K562 (cell line): Measurements from ENCODE around the gene UAP1. TPM values are rescaled to one million over a fixed set of nuclear protein-coding genes. Genes with fewer than 3 reads are reported as not detected.

Experiments
- CBX2 ChIP-seq: fragments of 200-600 bp; sonication (generic); IDR thresholded peaks from one replicate; pipeline ENCODE4 v1.6.1; 2012; ENCODE audit warnings: mild to moderate bottlenecking, low read length, inconsistent platforms; ENCODE audit not compliant: insufficient read depth, poor library complexity, severe bottlenecking
- CTBP1 ChIP-seq: fragments of 450-650 bp; IDR thresholded peaks from 2 replicates; pipeline ENCODE4 v1.6.1; 2016; ENCODE audit warnings: borderline replicate concordance
- DIDO1 ChIP-seq: fragments of 450-650 bp; IDR thresholded peaks from 2 replicates; pipeline ENCODE4 v1.6.1; 2016; ENCODE audit warnings: low read depth, missing biosample characterization, missing genetic modification characterization
- ESRRA ChIP-seq: fragments of 450-650 bp; IDR thresholded peaks from 2 replicates; pipeline ENCODE4 v1.6.1; 2014; ENCODE audit warnings: low read depth, mild to moderate bottlenecking, moderate library complexity, borderline replicate concordance
- HDAC8 ChIP-seq: fragments of 450-650 bp; IDR thresholded peaks from 2 replicates; pipeline ENCODE4 v1.6.1; 2016; ENCODE audit warnings: mild to moderate bottlenecking, missing genetic modification characterization, moderate library complexity, missing compliant biosample characterization
- KDM5B ChIP-seq: fragments of 200-600 bp; sonication (generic); IDR thresholded peaks from 2 replicates; pipeline ENCODE4 v1.6.1; 2012; ENCODE audit warnings: low read depth, mild to moderate bottlenecking, moderate library complexity, low read length, control low read depth, inconsistent platforms; ENCODE audit not compliant: insufficient replicate concordance
- MYC ChIP-seq, 2 experiments: fragments of 250-450 bp in 1 of 2; sonication (Bioruptor Pico) in 1 of 2; IDR thresholded peaks; 2 replicates each; pipeline versions ENCODE4 v1.5.1 to v1.6.1; 2012 to 2021; ENCODE audit warnings: low read depth in 2 of 2, borderline replicate concordance in 1 of 2, improper control_type of control experiment in 1 of 2, low read length in 1 of 2, mild to moderate bottlenecking in 1 of 2, moderate library complexity in 1 of 2
- MYNN ChIP-seq, 2 experiments: sonication (generic); formaldehyde crosslinking in 1 of 2; IDR thresholded peaks; 2 replicates each; pipeline versions ENCODE4 v1.5.0 to v1.6.1; 2016 to 2020; ENCODE audit warnings: antibody characterized with exemption in 1 of 2, missing genetic modification reagents in 1 of 2
- NR3C1 ChIP-seq: sonication (generic); formaldehyde crosslinking; IDR thresholded peaks from 2 replicates; pipeline ENCODE4 v1.8.1; 2022; ENCODE audit warnings: missing genetic modification reagents
- TAF7 ChIP-seq: fragments of 450-650 bp; IDR thresholded peaks from 2 replicates; pipeline ENCODE4 v1.6.1; 2016; ENCODE audit warnings: missing genetic modification characterization, missing compliant biosample characterization
- polyA plus RNA-seq, 8 experiments: library from polyadenylated mRNA; depleted of rRNA in 4 of 8; stranded (reverse) in 5 of 8; unstranded in 3 of 8; fragments of >200 nt; fragmentation: Nextera tagmentation in 2 of 8; fragmentation: Illumina TruSeq in 1 of 8; extraction: Ambion mirVana in 2 of 8; extraction: Trizol in 1 of 8; gene quantifications; 2 replicates each; pipeline versions ENCODE4 v1.2.1 to v1.2.3, GENCODE V29; 2011 to 2014; ENCODE audit warnings: inconsistent platforms in 1 of 8, missing spikeins in 1 of 8
- total RNA-seq, 7 experiments: library from RNA; depleted of rRNA in 6 of 7; stranded (reverse); fragments of >200 nt in 6 of 7; fragmentation: Illumina TruSeq in 2 of 7; extraction: Trizol in 2 of 7; gene quantifications; 2 replicates each; pipeline versions ENCODE4 v1.2.1 to v1.2.3, GENCODE V29; 2011 to 2021; ENCODE audit warnings: low replicate concordance in 1 of 7
- TF ChIP-seq, protein P1 (sequence below), 2 experiments: fragments of 450-650 bp; IDR thresholded peaks; 2 replicates each; pipeline ENCODE4 v1.6.1; 2018; ENCODE audit warnings: mild to moderate bottlenecking in 2 of 2, low read depth in 1 of 2; ENCODE audit not compliant: partially characterized antibody in 2 of 2
- TF ChIP-seq, protein P2 (sequence below): sonication (generic); formaldehyde crosslinking; IDR thresholded peaks from 2 replicates; pipeline ENCODE4 v1.8.1; 2023; ENCODE audit warnings: mild to moderate bottlenecking, missing genetic modification reagents
- TF ChIP-seq, protein P3 (sequence below): sonication (generic); formaldehyde crosslinking; IDR thresholded peaks from 2 replicates; pipeline ENCODE4 v1.8.0; 2022; ENCODE audit warnings: mild to moderate bottlenecking, missing genetic modification reagents

Gene UAP1
- total and polyA plus RNA-seq, 9 of the 15 experiments (the other 6 are each of a cell fraction or from before 2014, with no cell fraction given): 182 to 317 (median 213) TPM

DNA sequence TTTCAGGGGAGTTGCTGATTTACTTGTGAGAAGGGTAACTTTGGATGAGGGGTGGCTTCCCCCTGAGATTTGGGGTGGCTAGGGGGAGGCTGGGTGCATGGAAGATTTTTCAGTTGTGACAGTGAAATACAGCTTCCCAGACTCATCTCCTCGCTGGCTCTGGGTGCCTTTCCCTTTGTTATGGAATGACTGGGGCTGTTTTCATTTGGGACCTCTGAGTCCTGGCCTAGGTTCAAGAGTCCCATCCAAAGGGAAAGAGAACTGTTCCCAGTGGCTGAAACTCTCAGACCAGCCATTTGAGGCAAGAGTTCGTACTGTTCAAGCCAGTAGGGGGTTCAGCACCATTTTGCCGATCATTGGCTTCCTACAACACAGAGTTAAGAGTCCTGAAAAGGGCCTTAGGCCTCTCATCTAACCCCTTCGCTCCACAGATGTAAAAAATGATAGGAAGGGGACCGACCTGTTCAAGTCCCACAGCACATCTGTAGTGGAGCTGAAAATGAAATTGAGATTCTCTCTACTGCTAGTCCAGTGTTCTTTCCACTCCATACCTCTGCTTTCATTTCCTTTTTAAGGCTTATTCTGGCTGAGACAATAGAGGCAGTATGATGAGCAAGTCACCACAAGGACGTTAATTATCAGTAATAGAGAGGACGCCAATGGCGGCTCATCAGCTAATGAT, 71.7 kb downstream of the UAP1 start (continued):
- TF ChIP-seq, protein P1, sequence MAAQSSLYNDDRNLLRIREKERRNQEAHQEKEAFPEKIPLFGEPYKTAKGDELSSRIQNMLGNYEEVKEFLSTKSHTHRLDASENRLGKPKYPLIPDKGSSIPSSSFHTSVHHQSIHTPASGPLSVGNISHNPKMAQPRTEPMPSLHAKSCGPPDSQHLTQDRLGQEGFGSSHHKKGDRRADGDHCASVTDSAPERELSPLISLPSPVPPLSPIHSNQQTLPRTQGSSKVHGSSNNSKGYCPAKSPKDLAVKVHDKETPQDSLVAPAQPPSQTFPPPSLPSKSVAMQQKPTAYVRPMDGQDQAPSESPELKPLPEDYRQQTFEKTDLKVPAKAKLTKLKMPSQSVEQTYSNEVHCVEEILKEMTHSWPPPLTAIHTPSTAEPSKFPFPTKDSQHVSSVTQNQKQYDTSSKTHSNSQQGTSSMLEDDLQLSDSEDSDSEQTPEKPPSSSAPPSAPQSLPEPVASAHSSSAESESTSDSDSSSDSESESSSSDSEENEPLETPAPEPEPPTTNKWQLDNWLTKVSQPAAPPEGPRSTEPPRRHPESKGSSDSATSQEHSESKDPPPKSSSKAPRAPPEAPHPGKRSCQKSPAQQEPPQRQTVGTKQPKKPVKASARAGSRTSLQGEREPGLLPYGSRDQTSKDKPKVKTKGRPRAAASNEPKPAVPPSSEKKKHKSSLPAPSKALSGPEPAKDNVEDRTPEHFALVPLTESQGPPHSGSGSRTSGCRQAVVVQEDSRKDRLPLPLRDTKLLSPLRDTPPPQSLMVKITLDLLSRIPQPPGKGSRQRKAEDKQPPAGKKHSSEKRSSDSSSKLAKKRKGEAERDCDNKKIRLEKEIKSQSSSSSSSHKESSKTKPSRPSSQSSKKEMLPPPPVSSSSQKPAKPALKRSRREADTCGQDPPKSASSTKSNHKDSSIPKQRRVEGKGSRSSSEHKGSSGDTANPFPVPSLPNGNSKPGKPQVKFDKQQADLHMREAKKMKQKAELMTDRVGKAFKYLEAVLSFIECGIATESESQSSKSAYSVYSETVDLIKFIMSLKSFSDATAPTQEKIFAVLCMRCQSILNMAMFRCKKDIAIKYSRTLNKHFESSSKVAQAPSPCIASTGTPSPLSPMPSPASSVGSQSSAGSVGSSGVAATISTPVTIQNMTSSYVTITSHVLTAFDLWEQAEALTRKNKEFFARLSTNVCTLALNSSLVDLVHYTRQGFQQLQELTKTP (IDR thresholded peaks at IDR 0.05; ENCODE audit: low read depth in 1 of 2, partially characterized antibody in 2 of 2): peak in 1 of 2 experiments; percentile 87
- TF ChIP-seq HDAC8 (tag): no peak
- TF ChIP-seq ESRRA: peak; percentile 6; the same call in 1 of the 2 replicates
- TF ChIP-seq, protein P2, sequence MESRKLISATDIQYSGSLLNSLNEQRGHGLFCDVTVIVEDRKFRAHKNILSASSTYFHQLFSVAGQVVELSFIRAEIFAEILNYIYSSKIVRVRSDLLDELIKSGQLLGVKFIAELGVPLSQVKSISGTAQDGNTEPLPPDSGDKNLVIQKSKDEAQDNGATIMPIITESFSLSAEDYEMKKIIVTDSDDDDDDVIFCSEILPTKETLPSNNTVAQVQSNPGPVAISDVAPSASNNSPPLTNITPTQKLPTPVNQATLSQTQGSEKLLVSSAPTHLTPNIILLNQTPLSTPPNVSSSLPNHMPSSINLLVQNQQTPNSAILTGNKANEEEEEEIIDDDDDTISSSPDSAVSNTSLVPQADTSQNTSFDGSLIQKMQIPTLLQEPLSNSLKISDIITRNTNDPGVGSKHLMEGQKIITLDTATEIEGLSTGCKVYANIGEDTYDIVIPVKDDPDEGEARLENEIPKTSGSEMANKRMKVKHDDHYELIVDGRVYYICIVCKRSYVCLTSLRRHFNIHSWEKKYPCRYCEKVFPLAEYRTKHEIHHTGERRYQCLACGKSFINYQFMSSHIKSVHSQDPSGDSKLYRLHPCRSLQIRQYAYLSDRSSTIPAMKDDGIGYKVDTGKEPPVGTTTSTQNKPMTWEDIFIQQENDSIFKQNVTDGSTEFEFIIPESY (CRISPR knock-in tag): no peak
- no peak for TF ChIP-seq NR3C1 (CRISPR knock-in tag)
- no peak for TF ChIP-seq MYNN (IDR thresholded peaks at IDR 0.05)
- no peak for TF ChIP-seq MYNN (CRISPR knock-in tag; IDR thresholded peaks at IDR 0.05)
- TF ChIP-seq KDM5B: no peak
- TF ChIP-seq, protein P3, sequence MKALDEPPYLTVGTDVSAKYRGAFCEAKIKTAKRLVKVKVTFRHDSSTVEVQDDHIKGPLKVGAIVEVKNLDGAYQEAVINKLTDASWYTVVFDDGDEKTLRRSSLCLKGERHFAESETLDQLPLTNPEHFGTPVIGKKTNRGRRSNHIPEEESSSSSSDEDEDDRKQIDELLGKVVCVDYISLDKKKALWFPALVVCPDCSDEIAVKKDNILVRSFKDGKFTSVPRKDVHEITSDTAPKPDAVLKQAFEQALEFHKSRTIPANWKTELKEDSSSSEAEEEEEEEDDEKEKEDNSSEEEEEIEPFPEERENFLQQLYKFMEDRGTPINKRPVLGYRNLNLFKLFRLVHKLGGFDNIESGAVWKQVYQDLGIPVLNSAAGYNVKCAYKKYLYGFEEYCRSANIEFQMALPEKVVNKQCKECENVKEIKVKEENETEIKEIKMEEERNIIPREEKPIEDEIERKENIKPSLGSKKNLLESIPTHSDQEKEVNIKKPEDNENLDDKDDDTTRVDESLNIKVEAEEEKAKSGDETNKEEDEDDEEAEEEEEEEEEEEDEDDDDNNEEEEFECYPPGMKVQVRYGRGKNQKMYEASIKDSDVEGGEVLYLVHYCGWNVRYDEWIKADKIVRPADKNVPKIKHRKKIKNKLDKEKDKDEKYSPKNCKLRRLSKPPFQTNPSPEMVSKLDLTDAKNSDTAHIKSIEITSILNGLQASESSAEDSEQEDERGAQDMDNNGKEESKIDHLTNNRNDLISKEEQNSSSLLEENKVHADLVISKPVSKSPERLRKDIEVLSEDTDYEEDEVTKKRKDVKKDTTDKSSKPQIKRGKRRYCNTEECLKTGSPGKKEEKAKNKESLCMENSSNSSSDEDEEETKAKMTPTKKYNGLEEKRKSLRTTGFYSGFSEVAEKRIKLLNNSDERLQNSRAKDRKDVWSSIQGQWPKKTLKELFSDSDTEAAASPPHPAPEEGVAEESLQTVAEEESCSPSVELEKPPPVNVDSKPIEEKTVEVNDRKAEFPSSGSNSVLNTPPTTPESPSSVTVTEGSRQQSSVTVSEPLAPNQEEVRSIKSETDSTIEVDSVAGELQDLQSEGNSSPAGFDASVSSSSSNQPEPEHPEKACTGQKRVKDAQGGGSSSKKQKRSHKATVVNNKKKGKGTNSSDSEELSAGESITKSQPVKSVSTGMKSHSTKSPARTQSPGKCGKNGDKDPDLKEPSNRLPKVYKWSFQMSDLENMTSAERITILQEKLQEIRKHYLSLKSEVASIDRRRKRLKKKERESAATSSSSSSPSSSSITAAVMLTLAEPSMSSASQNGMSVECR (CRISPR knock-in tag): no peak
- no peak for TF ChIP-seq CTBP1
- TF ChIP-seq DIDO1: 0 out of 2 replicates have a peak, but pooled peaks have one; percentile 71
- TF ChIP-seq MYC (IDR thresholded peaks at IDR 0.05; ENCODE audit: low read depth, low read length): no peak
- 0 out of 2 replicates have a peak, but pooled peaks have one; percentile 56 for TF ChIP-seq MYC (CRISPR knock-in tag; IDR thresholded peaks at IDR 0.05; ENCODE audit: borderline replicate concordance, low read depth)
- no peak for TF ChIP-seq CBX2
- TF ChIP-seq TAF7 (tag): peak; percentile 6; the same call in 1 of the 2 replicates
